ENCODE data around the gene BST1. TPM values are rescaled to one million over a fixed set of nuclear protein-coding genes. Genes with fewer than 3 reads are reported as not detected.
"Not testable (repeated sequence)": the region's sequence is repeated elsewhere in the genome, so short reads cannot be mapped to it uniquely, and the experiment has no call there.

The BST1 gene
- total and polyA plus RNA-seq, 2 experiments from 2014 or later = 24.3 to 32.6 TPM

- no peak overlapping the region for H3K4me3 ChIP-seq
- no peak overlapping the region for H3K27ac ChIP-seq
- no peaks in the 10 kb centered on the region for H3K36me3 ChIP-seq (ENCODE audit: low read depth)
- TF ChIP-seq EZH2phosphoT487 (IDR thresholded peaks at IDR 0.05; ENCODE audit: insufficient read depth, low read depth) = no peak
- TF ChIP-seq EZH2 (IDR thresholded peaks at IDR 0.05; ENCODE audit: insufficient read depth, poor library complexity, severe bottlenecking) = no peak
- no peaks in the 10 kb centered on the region for H4K20me1 ChIP-seq (ENCODE audit: insufficient read depth)
- H3K4me1 ChIP-seq (ENCODE audit: insufficient read depth) = 0 out of 2 replicates have a peak, but pooled peaks cover 4% of the 10 kb centered on the region
- no peaks in the 10 kb centered on the region for H3K9me2 ChIP-seq (ENCODE audit: insufficient read depth)
- no peak overlapping the region for H3K9ac ChIP-seq
- peaks cover 19% of the 10 kb centered on the region for H3F3A ChIP-seq (ENCODE audit: insufficient read depth)
- H3K9me3 ChIP-seq (ENCODE audit: low read depth) = no peaks in the 10 kb centered on the region
- WGBS, 2 experiments (ENCODE audit: low coverage in 1 of 2, low lambda C conversion rate in 2 of 2, missing lambda C conversion rate in 2 of 2) = 81 to 82% methylated on average over 4 of the region's 4 CpGs
- H3K4me2 ChIP-seq (ENCODE audit: unreplicated experiment) = no peak overlapping the region
- H2AFZ ChIP-seq = no peak overlapping the region
- H3K27me3 ChIP-seq (replicated peaks; ENCODE audit: insufficient read depth) = no peaks in the 10 kb centered on the region
- H3K79me2 ChIP-seq (ENCODE audit: insufficient read depth) = no peaks in the 10 kb centered on the region
- in situ Hi-C loops (cut with MboI) = no loop called here
- DNase-seq = no peak
Measured at GRCh38 chr4:15758294-15758693, 55.4 kb downstream of the BST1 start.

GRCh38 chr4:15762460-15762859 lies 59.6 kb downstream of the BST1 start:
- in situ Hi-C loops (cut with MboI); H4K20me1 ChIP-seq (ENCODE audit: insufficient read depth): not testable (repeated sequence)

GRCh38 chr4:15765391-15765790 lies 62.5 kb downstream of the BST1 start:
- H3F3A ChIP-seq (ENCODE audit: insufficient read depth) = no peaks in the 10 kb centered on the region
- WGBS, 2 experiments (ENCODE audit: low coverage in 1 of 2, low lambda C conversion rate in 2 of 2, missing lambda C conversion rate in 2 of 2) = 59% methylated on average over 6 of the region's 6 CpGs
- no peak overlapping the region for H3K9ac ChIP-seq
- no peaks in the 10 kb centered on the region for H3K79me2 ChIP-seq (ENCODE audit: insufficient read depth)
- no peaks in the 10 kb centered on the region for H3K9me3 ChIP-seq (ENCODE audit: low read depth)
- TF ChIP-seq EZH2phosphoT487 (IDR thresholded peaks at IDR 0.05; ENCODE audit: insufficient read depth, low read depth) (no peak), EZH2 (IDR thresholded peaks at IDR 0.05; ENCODE audit: insufficient read depth, poor library complexity, severe bottlenecking) (no peak)
- no peaks in the 10 kb centered on the region for H3K9me2 ChIP-seq (ENCODE audit: insufficient read depth)
- in situ Hi-C loops (cut with MboI) = no loop called here
- no peak overlapping the region for H2AFZ ChIP-seq
- H3K27me3 ChIP-seq (replicated peaks; ENCODE audit: insufficient read depth) = peaks cover 13% of the 10 kb centered on the region
- H3K27ac ChIP-seq = no peak overlapping the region
- no peaks in the 10 kb centered on the region for H3K4me1 ChIP-seq (ENCODE audit: insufficient read depth)
- no peaks in the 10 kb centered on the region for H3K36me3 ChIP-seq (ENCODE audit: low read depth)
- no peaks in the 10 kb centered on the region for H4K20me1 ChIP-seq (ENCODE audit: insufficient read depth)
- H3K4me2 ChIP-seq (ENCODE audit: unreplicated experiment) = no peak overlapping the region
- no peak overlapping the region for H3K4me3 ChIP-seq
- no peak for DNase-seq

More at GRCh38 chr4:15762460-15762859, 59.6 kb downstream of the BST1 start:
- H3K4me2 ChIP-seq (ENCODE audit: unreplicated experiment); H3F3A ChIP-seq (ENCODE audit: insufficient read depth); H3K9ac ChIP-seq; H3K27ac ChIP-seq; H3K9me2 ChIP-seq (ENCODE audit: insufficient read depth); H2AFZ ChIP-seq; H3K36me3 ChIP-seq (ENCODE audit: low read depth); H3K4me3 ChIP-seq; H3K4me1 ChIP-seq (ENCODE audit: insufficient read depth); H3K9me3 ChIP-seq (ENCODE audit: low read depth); DNase-seq; H3K79me2 ChIP-seq (ENCODE audit: insufficient read depth): not testable (repeated sequence)
- peaks cover 13% of the 10 kb centered on the region for H3K27me3 ChIP-seq (replicated peaks; ENCODE audit: insufficient read depth)

GRCh38 chr4:15765910-15766697 lies 63.2 kb downstream of the BST1 start:
- no peak overlapping the region for H2AFZ ChIP-seq
- no peaks in the 10 kb centered on the region for H3K4me1 ChIP-seq (ENCODE audit: insufficient read depth)
- DNase-seq = no peak
- in situ Hi-C loops (cut with MboI) = no loop called here
- no peak overlapping the region for H3K9ac ChIP-seq
- H3K79me2 ChIP-seq (ENCODE audit: insufficient read depth) = no peaks in the 10 kb centered on the region
- no peaks in the 10 kb centered on the region for H3F3A ChIP-seq (ENCODE audit: insufficient read depth)
- TF ChIP-seq EZH2 (IDR thresholded peaks at IDR 0.05; ENCODE audit: insufficient read depth, poor library complexity, severe bottlenecking) = no peak
- no peak for TF ChIP-seq EZH2phosphoT487 (IDR thresholded peaks at IDR 0.05; ENCODE audit: insufficient read depth, low read depth)
- H3K4me3 ChIP-seq = no peak overlapping the region
- H4K20me1 ChIP-seq (ENCODE audit: insufficient read depth) = no peaks in the 10 kb centered on the region
- peaks cover 19% of the 10 kb centered on the region for H3K27me3 ChIP-seq (replicated peaks; ENCODE audit: insufficient read depth)
- 37 to 40% methylated on average over 6 of the region's 6 CpGs for WGBS, 2 experiments (ENCODE audit: low coverage in 1 of 2, low lambda C conversion rate in 2 of 2, missing lambda C conversion rate in 2 of 2)
- no peaks in the 10 kb centered on the region for H3K36me3 ChIP-seq (ENCODE audit: low read depth)
- no peaks in the 10 kb centered on the region for H3K9me2 ChIP-seq (ENCODE audit: insufficient read depth)
- no peak overlapping the region for H3K27ac ChIP-seq
- H3K4me2 ChIP-seq (ENCODE audit: unreplicated experiment) = no peak overlapping the region
- H3K9me3 ChIP-seq (ENCODE audit: low read depth) = no peaks in the 10 kb centered on the region

- TF ChIP-seq EZH2 (IDR thresholded peaks at IDR 0.05; ENCODE audit: insufficient read depth, poor library complexity, severe bottlenecking) = no peak
- no peak for TF ChIP-seq EZH2phosphoT487 (IDR thresholded peaks at IDR 0.05; ENCODE audit: insufficient read depth, low read depth)
- no peak overlapping the region for H3K9ac ChIP-seq
- H3K9me2 ChIP-seq (ENCODE audit: insufficient read depth) = no peaks in the 10 kb centered on the region
- no peaks in the 10 kb centered on the region for H3K9me3 ChIP-seq (ENCODE audit: low read depth)
- H2AFZ ChIP-seq = no peak overlapping the region
- in situ Hi-C loops (cut with MboI) = no loop called here
- WGBS, 2 experiments (ENCODE audit: low coverage in 1 of 2, low lambda C conversion rate in 2 of 2, missing lambda C conversion rate in 2 of 2) = 63 to 66% methylated on average over 8 of the region's 8 CpGs
- no peaks in the 10 kb centered on the region for H3F3A ChIP-seq (ENCODE audit: insufficient read depth)
- H3K4me2 ChIP-seq (ENCODE audit: unreplicated experiment) = no peak overlapping the region
- no peak overlapping the region for H3K4me3 ChIP-seq
- H3K27ac ChIP-seq = no peak overlapping the region
- no peaks in the 10 kb centered on the region for H3K36me3 ChIP-seq (ENCODE audit: low read depth)
- no peaks in the 10 kb centered on the region for H4K20me1 ChIP-seq (ENCODE audit: insufficient read depth)
- H3K27me3 ChIP-seq (replicated peaks; ENCODE audit: insufficient read depth) = peaks cover 26% of the 10 kb centered on the region
- DNase-seq = no peak
- H3K4me1 ChIP-seq (ENCODE audit: insufficient read depth) = no peaks in the 10 kb centered on the region
- no peaks in the 10 kb centered on the region for H3K79me2 ChIP-seq (ENCODE audit: insufficient read depth)
Measured at GRCh38 chr4:15766821-15767220, 64.0 kb downstream of the BST1 start.
